ENCODE data around the gene AKNA. TPM values are rescaled to one million over a fixed set of nuclear protein-coding genes. Genes with fewer than 3 reads are reported as not detected.

Gene AKNA
- total RNA-seq, 1 donor from 2014 or later: 4.6 TPM

DNA sequence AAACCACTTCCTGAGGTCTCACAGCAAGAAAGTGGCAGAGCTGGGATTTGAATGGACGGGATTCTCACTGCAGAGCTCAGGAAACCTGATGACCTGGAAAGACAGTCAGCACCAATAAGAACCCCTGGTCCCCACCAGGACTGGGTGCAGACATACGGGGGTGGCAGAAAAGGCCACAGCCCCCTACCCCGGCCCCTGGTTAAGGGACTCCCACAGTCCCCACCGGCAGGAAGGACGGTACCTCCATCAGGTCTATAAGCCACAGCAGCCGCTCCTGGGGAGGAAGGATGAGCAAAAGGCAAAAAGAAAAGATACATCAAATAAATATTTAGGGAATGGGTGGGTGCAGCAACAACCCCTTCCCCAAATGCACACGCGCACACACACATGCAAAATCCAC lies 32.0 kb upstream of the AKNA start:
- intact Hi-C loops (cut with DNase I): no loop called here
- no peak for DNase-seq
- no peak for ATAC-seq (ENCODE audit: poor library complexity)

DNA sequence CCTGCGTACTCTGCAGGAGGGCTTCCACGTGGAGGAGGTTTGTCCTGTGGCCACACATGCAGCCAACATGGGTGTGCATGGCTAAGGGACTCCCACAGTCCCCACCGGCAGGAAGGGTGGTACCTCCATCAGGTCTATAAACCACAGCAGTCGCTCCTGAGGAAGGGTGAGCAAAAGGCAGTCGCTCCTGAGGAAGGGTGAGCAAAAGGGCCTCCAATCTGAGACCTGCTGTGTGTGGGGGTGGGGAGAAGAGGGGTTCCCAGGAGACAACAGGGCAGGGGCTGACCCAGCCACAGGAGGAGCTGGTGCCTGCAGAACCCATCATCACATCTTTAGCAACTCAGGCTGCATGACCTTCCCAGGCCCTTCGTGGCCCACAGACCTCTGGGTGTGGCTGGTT lies 30.3 kb upstream of the AKNA start:
- intact Hi-C loops (cut with DNase I): no loop called here
- DNase-seq: no peak
- ATAC-seq (ENCODE audit: poor library complexity): no peak

DNA sequence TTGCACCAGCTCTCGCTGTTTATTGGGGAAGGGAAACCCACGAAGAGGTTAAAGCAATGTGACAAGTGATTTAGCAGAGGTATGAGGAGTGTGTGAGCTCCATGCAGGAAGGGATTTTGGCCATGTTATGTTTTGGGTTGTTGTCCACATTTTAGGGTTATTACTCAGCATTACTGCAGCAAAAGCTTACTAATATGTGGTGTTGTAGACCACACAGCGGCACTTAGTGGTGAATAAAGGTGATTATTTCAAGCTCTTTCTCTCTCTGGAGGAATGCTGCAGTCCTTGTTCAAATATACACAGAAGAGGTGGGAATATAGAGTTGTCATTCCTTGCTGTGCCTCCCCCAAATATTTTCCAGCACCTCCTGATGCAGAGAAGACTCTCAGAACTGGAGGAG lies 29.7 kb upstream of the AKNA start:
- intact Hi-C loops (cut with DNase I): no loop called here
- ATAC-seq (ENCODE audit: poor library complexity) (no peak), DNase-seq (no peak)

DNA sequence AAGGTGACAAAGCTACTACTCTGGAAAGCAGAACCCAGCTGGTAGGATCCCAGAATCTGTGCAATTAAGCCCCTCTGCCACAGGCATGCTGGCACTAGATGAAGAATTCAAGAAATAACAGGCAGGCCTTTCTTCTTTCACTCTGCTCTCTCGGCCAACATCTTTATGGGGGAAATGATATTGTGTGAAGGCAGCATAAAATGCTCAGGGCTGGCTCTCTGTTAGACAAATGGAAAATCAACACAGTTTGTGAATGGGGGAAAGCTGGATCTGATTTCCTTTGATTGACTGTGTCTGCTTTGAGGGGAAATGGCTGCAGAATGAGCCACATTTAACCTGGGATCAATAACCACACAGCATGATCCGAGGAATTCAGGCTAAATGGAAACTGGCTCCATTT lies 29.1 kb upstream of the AKNA start:
- ATAC-seq (ENCODE audit: poor library complexity) (no peak), DNase-seq (no peak)
- intact Hi-C loops (cut with DNase I): no loop called here

DNA sequence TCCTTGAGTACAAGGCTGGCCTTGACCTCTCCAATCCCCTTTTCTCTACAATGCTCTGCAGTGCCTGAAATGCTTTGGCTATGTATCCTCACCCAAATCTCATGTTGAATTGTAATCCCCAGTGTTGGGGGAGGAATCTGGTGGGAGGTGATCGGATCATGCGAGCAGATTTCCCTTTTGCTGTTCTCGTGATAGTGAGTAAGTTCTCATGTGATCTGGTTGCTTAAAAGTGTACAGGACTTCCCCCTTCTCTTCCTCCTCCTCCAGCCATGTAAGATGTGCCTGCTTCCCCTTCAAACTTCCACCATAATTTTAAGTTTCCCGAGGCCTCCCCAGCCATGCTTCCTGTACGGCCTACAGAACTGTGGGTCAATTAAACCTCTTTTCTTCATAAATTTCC lies 28.5 kb upstream of the AKNA start:
- ATAC-seq (ENCODE audit: poor library complexity) (no peak), DNase-seq (no peak)
- intact Hi-C loops (cut with DNase I): no loop called here

DNA sequence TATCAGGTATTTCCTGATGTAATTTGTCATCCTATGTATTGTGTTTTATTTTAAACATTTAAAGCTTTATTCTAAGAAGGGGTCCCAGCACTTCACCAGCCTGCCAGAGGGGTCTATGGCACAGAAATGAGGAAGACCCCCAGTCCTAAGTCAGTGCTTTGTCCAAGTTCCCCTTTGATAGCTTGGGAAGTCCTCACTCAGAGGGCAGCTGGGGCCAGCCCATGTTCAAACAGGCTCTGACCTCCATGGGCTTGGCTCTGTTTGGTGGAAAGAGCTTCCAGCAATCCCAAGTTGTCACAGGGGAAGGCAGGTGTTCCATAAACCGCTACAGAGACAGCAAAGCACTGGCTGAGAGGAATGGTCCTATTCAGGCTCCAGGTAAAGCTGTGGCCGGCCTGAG lies 26.6 kb upstream of the AKNA start:
- DNase-seq: no peak
- intact Hi-C loops (cut with DNase I): no loop called here
- no peak for ATAC-seq (ENCODE audit: poor library complexity)

DNA sequence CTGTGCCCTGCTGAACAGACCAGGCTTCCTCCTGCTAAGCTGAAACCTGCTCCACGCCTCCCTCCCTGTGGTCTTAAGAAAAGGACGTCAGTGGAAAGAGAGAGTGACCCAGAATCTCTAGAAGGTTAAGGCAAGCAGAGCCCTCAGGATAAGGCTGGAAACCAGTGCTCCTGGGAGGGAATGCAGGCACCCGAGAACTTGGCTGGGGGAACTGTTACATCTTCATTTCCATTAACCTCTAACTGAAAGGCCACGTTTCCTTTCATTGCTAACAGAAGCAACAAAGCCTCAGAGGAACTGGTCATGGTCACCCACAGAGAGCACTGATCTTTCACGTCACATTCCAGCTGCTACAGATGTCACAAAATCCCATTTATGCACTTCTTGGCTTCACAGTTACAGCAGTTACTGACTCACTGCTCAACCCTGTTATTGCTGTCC lies 26.1 kb upstream of the AKNA start:
- intact Hi-C loops (cut with DNase I): no loop called here
- DNase-seq: no peak
- no peak for ATAC-seq (ENCODE audit: poor library complexity)

DNA sequence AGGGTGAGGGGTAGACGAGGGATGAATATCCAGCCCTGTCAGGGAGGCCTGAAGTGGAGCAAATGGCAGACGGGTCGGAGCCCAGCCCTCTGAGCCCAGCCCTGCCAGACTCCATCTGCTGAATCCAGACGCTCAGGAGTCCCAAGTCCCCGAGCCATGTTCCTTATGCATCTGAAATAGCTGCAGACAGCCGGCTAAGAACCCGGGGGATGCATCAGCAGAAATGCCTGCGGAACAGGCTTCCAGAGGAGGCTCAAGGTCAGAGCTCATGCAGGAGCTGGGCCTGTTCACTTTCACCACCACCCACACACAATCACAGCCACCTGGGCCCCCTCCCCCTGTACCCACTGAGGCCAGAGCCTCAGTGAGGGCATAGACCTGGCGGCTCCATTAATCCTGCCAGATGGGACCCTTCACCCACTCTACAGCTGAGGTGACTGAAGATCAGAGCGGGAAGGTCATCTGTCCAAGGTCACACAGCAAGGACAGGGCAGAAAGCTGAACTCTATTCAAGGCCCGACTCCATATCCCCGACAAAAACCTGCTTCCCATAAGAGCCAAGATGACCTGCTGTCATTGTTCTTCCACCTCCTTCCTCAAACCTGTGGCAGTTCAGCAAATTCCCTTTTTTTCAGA lies 24.4 kb upstream of the AKNA start:
- intact Hi-C loops (cut with DNase I): no loop called here
- ATAC-seq (ENCODE audit: poor library complexity): no peak

DNA sequence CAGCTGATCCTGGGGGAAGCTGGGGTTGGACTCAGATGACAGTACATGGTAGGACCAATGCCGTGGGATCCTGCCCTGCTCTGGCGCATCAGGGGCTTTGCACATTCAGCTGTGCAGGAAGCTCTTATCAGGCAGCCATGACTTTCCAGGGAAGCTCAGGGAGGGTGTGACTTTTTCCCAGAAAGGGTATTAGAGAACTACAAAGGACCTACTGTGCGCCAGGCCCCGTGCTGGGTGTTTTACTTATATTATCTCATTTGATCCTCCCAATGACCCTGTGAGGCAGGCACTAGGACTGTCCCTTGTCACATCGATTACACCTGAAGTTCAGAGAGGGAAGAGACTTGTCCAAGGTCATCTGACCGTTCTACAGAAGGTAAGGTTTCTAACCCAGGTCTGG lies 23.7 kb upstream of the AKNA start:
- DNase-seq: no peak
- intact Hi-C loops (cut with DNase I): no loop called here
- no peak for ATAC-seq (ENCODE audit: poor library complexity)

More for the DNA sequence above, 24.4 kb upstream of the AKNA start:
- no peak for DNase-seq

DNA sequence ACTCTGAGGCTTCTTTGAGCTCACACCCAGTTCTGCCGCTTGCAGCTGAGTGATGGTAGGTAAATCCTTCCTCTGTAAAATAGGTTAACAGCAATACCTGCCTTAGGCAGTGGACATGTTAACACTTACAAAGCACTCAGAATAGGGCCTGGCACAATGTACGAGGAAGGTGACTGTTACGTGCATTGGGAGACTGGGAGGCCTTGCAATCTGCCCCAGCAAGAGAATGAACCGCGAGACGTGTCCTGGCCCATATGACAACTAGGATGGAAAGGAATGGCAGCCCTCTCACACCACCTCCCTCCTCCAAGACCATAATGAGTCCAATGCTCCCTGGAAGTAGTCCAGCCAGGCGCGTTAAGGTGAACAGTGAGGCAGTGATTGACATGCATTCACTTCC lies 23.1 kb upstream of the AKNA start:
- DNase-seq (no peak), ATAC-seq (ENCODE audit: poor library complexity) (no peak)
- intact Hi-C loops (cut with DNase I): no loop called here

DNA sequence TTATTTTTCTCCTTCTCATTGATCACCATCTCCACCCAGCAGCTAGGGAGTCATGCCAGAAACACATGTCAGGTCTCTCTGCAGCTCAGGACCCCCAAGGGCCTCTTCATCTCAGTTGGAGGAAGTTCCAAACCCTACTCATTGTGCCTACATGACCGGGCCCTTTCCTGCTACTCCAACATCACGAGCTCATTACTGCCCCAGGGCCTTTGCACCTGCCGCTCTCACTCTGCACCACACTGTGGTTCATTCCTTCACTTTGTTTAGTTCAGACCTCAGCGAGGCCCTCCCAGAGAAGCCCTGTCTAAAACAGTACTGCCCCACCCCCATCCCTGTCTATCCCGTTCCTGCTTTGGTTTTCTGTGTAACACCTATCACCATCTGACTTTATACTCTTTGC lies 22.1 kb upstream of the AKNA start:
- DNase-seq (no peak), ATAC-seq (ENCODE audit: poor library complexity) (no peak)
- intact Hi-C loops (cut with DNase I): loop anchor here (5.0 kb wide), 1 partner anchor 602 kb away; no protein-coding TSS in a partner anchor

DNA sequence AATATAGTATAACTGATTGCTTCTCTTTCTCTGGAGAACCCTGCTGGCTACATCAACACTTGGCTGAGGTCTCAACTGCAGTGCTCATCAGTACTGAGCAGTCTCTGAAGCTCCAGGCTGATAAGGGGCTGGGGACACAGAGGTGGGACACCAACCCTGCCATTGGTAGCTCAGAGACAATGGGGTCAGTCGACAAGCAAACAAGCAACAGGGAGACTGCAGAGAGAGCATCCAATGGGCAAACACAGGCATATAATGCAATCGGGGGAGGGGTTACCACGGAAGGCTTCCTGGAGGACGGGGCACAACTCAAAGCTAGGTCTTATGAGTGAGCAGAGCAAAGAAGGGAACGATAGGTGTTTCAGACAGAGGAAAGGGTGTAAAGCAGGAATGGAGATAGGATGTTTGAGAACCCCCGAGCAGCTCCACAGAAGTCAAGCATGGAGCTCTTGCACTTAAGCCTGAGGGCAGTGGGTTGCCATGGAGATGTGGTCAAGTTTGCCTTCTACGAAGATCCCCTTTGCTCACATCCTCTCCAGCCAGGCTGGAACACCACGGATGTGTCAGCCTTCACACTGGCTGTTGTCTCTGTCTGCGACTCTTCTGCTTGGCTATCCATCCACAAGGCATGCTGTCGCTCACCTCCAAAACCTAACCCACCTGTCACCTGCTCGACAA lies 21.5 kb upstream of the AKNA start:
- DNase-seq (no peak), ATAC-seq (ENCODE audit: poor library complexity) (no peak)
- intact Hi-C loops (cut with DNase I): loop anchor here (5.0 kb wide), 1 partner anchor 603 kb away; no protein-coding TSS in a partner anchor

DNA sequence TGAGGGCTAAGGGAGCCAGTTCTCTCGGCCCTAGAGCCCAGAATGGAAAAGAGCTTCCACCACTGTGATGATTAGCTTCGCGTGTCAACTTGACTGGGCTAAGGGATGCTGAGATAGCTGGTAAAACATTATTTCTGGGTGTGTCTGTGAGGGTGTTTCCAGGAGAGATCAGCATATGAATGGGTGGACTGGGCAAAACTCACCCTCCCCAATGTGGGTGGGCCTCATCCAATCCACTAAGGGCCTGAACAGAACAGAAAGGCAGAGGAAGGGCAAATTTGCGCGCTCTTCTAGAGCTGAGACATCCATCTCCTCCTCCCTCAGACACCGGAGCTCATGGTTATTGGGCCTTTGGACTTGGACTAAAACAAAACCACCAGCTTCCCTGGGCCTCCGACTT lies 20.9 kb upstream of the AKNA start:
- DNase-seq: no peak
- ATAC-seq (ENCODE audit: poor library complexity): no peak
- intact Hi-C loops (cut with DNase I): loop anchor here (5.0 kb wide), 1 partner anchor 604 kb away; no protein-coding TSS in a partner anchor

DNA sequence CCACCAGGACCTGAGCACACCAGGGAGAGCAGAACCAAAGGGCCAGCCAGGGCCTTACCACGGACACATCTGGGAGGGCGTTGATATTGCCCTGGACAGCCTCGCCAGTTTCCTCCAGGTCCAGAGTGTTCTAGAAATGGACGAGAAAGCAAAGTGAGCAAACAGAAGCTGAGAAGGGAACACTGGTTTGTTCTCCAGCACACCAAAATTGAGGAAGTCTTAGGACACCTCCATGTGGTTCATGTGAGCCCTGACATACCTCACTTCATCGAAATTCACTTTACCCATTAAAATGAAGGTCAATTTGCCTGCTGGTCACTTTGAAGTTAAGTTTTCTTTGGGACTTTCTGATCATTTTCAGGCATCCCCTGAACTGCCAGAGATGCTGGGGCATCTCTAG lies 20.1 kb upstream of the AKNA start:
- DNase-seq: no peak
- no peak for ATAC-seq (ENCODE audit: poor library complexity)
- intact Hi-C loops (cut with DNase I): loop anchor here (2.0 to 5.0 kb wide), 2 partner anchors 245 to 604 kb away; no protein-coding TSS in a partner anchor

DNA sequence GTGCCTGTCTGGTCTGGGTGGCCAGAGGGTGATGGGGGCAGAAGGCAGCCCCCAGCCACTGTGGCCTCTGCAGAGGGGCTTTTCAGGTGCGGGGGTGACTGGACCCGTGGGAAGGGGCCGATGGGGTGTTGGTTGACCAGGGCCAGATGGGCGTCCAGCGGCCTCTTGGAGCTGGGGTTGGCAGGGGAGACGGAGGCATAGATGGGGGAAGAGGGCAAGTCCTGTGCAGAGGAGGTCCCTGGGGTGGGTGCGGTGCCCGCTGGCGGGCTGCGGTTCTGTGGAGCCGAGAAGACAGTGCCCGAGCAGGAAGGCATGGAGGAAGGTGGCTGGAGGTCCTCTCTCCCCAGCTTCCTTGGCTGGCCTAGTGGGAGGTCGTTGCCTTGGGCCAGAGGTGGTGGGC lies 18.7 kb upstream of the AKNA start:
- ATAC-seq (ENCODE audit: poor library complexity) (no peak), DNase-seq (no peak)
- intact Hi-C loops (cut with DNase I): loop anchor here (2.0 to 5.0 kb wide), 2 partner anchors 246 to 606 kb away; no protein-coding TSS in a partner anchor

DNA sequence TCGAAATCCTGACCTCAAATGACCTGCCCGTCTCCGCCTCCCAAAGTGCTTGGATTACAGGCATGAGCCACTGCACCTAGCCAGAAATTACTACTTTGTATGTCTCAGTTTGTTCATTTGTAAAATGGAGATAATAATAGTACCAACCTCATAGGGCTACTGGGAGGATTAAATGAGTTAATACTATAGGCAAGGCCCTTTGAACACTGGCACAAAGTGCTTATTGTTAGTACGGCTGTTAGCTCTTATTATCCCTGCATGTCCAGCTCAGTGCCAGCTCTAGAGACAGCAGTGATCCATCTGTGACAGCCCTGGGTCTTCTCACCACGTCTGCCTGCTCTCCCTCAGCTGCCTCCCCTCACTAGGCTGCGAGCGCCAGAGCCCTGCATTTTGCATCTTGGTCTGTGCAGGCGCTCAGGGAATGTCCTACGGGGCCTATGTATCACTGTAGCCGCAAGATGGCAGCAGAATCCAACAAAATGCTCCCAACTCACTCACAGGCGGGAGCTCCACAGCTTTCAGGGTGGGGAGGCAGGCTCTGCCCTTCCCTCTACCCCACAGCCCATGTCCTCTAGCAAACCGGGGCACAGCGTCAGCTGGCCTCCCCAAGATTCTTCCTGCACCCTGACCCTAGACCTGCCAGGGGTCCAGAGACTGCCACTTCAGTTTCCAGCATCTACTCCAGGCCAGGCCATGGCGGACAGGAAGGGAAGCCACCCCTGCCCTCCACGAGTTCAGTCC lies 17.7 kb upstream of the AKNA start:
- intact Hi-C loops (cut with DNase I): loop anchor here (2.0 to 5.0 kb wide), 2 partner anchors 247 to 607 kb away; no protein-coding TSS in a partner anchor
- ATAC-seq (ENCODE audit: poor library complexity): peak; percentile 96
- DNase-seq: peak; percentile 74

DNA sequence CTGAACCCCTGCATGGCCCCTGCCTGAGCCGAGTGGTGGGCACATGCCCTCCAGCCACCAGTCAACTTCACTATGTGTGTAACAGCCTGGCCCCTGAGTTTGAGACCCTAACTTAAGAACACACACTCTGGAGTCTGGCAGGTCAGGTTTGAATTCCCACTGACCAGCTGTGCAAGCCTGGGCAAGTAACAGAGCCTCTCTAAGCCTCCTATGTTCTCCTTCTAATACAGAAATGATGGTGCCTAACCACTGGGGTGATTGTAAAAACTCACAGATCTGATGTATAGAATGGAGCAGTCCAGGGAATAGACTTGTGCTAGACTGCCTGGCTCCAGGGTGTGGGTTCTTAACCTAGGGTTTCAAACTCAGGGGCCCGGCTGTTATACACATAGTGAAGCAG lies 16.7 kb upstream of the AKNA start:
- no peak for ATAC-seq (ENCODE audit: poor library complexity)
- no peak for DNase-seq
- intact Hi-C loops (cut with DNase I): no loop called here

DNA sequence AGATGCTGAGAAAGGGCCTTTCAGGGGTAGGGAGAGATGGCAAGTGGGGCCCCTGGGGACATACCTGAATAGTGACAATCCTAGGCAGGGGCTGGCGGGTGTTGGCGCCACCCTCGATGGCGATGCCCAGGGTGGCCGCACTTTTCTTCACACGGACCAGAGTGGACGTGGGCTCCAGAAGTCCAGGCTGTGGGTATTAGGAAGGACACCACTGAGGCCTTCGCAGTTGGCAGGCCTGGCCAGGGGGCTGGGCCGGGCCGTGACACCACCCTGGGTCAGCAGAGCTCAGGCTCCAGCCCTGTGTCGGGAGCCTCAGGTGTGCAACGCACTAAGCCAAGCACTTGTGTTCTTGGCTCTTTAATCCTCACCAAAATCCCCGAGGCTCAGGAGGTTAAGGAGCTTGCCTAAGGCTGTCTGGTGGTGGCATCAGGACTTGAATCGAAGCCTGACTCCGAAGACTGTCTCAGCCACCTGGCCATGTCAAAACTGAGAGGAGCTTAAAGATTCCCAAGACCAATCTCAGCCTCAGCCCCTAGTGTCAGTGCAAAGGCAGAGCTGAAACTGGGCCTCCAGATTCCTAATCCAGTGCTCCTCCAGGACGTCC lies 15.5 kb upstream of the AKNA start:
- no peak for DNase-seq
- intact Hi-C loops (cut with DNase I): no loop called here
- no peak for ATAC-seq (ENCODE audit: poor library complexity)

DNA sequence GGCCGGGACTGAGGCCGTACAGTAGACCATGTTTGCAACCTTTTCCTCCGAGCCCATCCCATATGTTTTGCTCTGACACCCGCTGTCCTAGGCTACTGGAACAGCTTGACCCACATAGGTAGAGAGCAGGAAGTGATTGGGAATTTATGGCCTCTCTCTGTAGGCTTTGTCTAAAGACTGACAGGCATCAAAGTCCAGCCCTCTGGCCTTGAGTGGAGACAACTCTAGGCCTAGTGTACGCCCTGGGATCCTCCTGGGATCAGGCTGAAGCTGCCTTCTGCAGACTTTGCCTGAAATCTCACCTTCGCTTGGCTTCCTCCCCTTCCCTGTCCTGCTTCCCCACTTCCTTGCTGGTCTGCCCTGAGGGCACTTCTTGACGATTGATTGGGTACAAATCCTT lies 13.6 kb upstream of the AKNA start:
- intact Hi-C loops (cut with DNase I): no loop called here
- ATAC-seq (ENCODE audit: poor library complexity): no peak
- no peak for DNase-seq
